ENCODE data around the gene DNASE1L3.
A peak's percentile ranks its signal among the peaks of the same experiment; 100 is the strongest.
"Not testable (repeated sequence)": the region's sequence is repeated elsewhere in the genome, so short reads cannot be mapped to it uniquely, and the experiment has no call there.

DNASE1L3 gene

GRCh38 chr3:58242860-58243259 lies 32.1 kb upstream of the DNASE1L3 start:
- DNase-seq (ENCODE audit: low spot score in 2 of 2); H3K27me3 Mint-ChIP-seq; ATAC-seq (replicated peaks; ENCODE audit: extremely low read depth, poor library complexity, severe bottlenecking); H3K4me3 Mint-ChIP-seq; H3K9me3 Mint-ChIP-seq; H3K27ac Mint-ChIP-seq (ENCODE audit: low read depth); H3K36me3 Mint-ChIP-seq (ENCODE audit: insufficient read depth): not testable (repeated sequence)
- H3K4me1 Mint-ChIP-seq, result peaks cover 20% of the 10 kb centered on the region

GRCh38 chr3:58242340-58242739 lies 31.6 kb upstream of the DNASE1L3 start:
- H3K9me3 Mint-ChIP-seq, result no peaks in the 10 kb centered on the region
- H3K27ac Mint-ChIP-seq (ENCODE audit: low read depth), result no peak overlapping the region
- no peaks in the 10 kb centered on the region for H3K27me3 Mint-ChIP-seq
- peaks cover 4% of the 10 kb centered on the region for H3K36me3 Mint-ChIP-seq (ENCODE audit: insufficient read depth)
- H3K4me3 Mint-ChIP-seq, result no peak overlapping the region
- H3K4me1 Mint-ChIP-seq, result peaks cover 17% of the 10 kb centered on the region
- no peak for DNase-seq (ENCODE audit: low spot score in 2 of 2)
- ATAC-seq (replicated peaks; ENCODE audit: extremely low read depth, poor library complexity, severe bottlenecking), result no peak

GRCh38 chr3:58241306-58242044 lies 30.7 kb upstream of the DNASE1L3 start:
- H3K27me3 Mint-ChIP-seq, result no peaks in the 10 kb centered on the region
- H3K9me3 Mint-ChIP-seq, result no peaks in the 10 kb centered on the region
- no peak for ATAC-seq (replicated peaks; ENCODE audit: extremely low read depth, poor library complexity, severe bottlenecking)
- H3K4me1 Mint-ChIP-seq, result peaks cover 17% of the 10 kb centered on the region
- no peak overlapping the region for H3K4me3 Mint-ChIP-seq
- H3K36me3 Mint-ChIP-seq (ENCODE audit: insufficient read depth), result peaks cover 6% of the 10 kb centered on the region
- no peak overlapping the region for H3K27ac Mint-ChIP-seq (ENCODE audit: low read depth)
- DNase-seq (ENCODE audit: low spot score in 2 of 2), result no peak

GRCh38 chr3:58238830-58239229 lies 28.1 kb upstream of the DNASE1L3 start:
- Mint-ChIP-seq H3K27me3 (no peaks in the 10 kb centered on the region), H3K4me3 (peak overlapping the region; percentile 85)
- ATAC-seq (replicated peaks; ENCODE audit: extremely low read depth, poor library complexity, severe bottlenecking), result no peak

GRCh38 chr3:58237941-58238681 lies 27.3 kb upstream of the DNASE1L3 start:
- peaks cover 8% of the 10 kb centered on the region for H3K36me3 Mint-ChIP-seq (ENCODE audit: insufficient read depth)
- DNase-seq (ENCODE audit: low spot score in 2 of 2) (peak; percentile 12 to 17), ATAC-seq (replicated peaks; ENCODE audit: extremely low read depth, poor library complexity, severe bottlenecking) (peak; percentile 63)
- peak overlapping the region; percentile 85 for H3K4me3 Mint-ChIP-seq
- peaks cover 2% of the 10 kb centered on the region for H3K27me3 Mint-ChIP-seq
- no peaks in the 10 kb centered on the region for H3K9me3 Mint-ChIP-seq
- H3K4me1 Mint-ChIP-seq, result peaks cover 17% of the 10 kb centered on the region
- H3K27ac Mint-ChIP-seq (ENCODE audit: low read depth), result peak overlapping the region; percentile 50

More at GRCh38 chr3:58238830-58239229, 28.1 kb upstream of the DNASE1L3 start:
- Mint-ChIP-seq H3K9me3 (no peaks in the 10 kb centered on the region), H3K36me3 (ENCODE audit: insufficient read depth) (peaks cover 8% of the 10 kb centered on the region), H3K27ac (ENCODE audit: low read depth) (no peak overlapping the region), H3K4me1 (peaks cover 17% of the 10 kb centered on the region)
- DNase-seq (ENCODE audit: low spot score in 2 of 2), result no peak

- Mint-ChIP-seq H3K4me3 (peak within 1 kb of the TSS; percentile 85), H3K9me3 (no peaks in the 10 kb centered on the region), H3K27me3 (peaks cover 9% of the 10 kb centered on the region), H3K27ac (ENCODE audit: low read depth) (peak within 1 kb of the TSS; percentile 80), H3K4me1 (peaks cover 17% of the 10 kb centered on the region), H3K36me3 (ENCODE audit: insufficient read depth) (peaks cover 8% of the 10 kb centered on the region)
- DNase-seq (ENCODE audit: low spot score in 2 of 2) (peak; percentile 78 to 85), ATAC-seq (replicated peaks; ENCODE audit: extremely low read depth, poor library complexity, severe bottlenecking) (peak; percentile 82)
Measured at GRCh38 chr3:58237238-58237940, 26.6 kb upstream of the DNASE1L3 start, which contains the start of gene ABHD6. ABHD6 (plus strand) TSS chr3:58237792; CDS start chr3:58256587, 18,795 bp downstream.

GRCh38 chr3:58236527-58237237 lies 25.9 kb upstream of the DNASE1L3 start:
- ATAC-seq (replicated peaks; ENCODE audit: extremely low read depth, poor library complexity, severe bottlenecking) (no peak), DNase-seq (ENCODE audit: low spot score in 2 of 2) (no peak)
- peaks cover 13% of the 10 kb centered on the region for H3K4me1 Mint-ChIP-seq
- H3K27me3 Mint-ChIP-seq, result peaks cover 16% of the 10 kb centered on the region
- H3K27ac Mint-ChIP-seq (ENCODE audit: low read depth), result peak overlapping the region; percentile 80
- no peaks in the 10 kb centered on the region for H3K9me3 Mint-ChIP-seq
- peaks cover 8% of the 10 kb centered on the region for H3K36me3 Mint-ChIP-seq (ENCODE audit: insufficient read depth)
- H3K4me3 Mint-ChIP-seq, result peak overlapping the region; percentile 85

GRCh38 chr3:58235970-58236369 lies 25.2 kb upstream of the DNASE1L3 start:
- Mint-ChIP-seq H3K9me3 (no peaks in the 10 kb centered on the region), H3K4me3 (peak overlapping the region; percentile 85), H3K36me3 (ENCODE audit: insufficient read depth) (peaks cover 8% of the 10 kb centered on the region), H3K27me3 (peaks cover 23% of the 10 kb centered on the region), H3K4me1 (peaks cover 7% of the 10 kb centered on the region), H3K27ac (ENCODE audit: low read depth) (peak overlapping the region; percentile 80)
- no peak for DNase-seq (ENCODE audit: low spot score in 2 of 2)
- no peak for ATAC-seq (replicated peaks; ENCODE audit: extremely low read depth, poor library complexity, severe bottlenecking)

- Mint-ChIP-seq H3K4me1 (peaks cover 7% of the 10 kb centered on the region), H3K27me3 (peaks cover 29% of the 10 kb centered on the region), H3K27ac (ENCODE audit: low read depth) (no peak overlapping the region), H3K9me3 (no peaks in the 10 kb centered on the region), H3K36me3 (ENCODE audit: insufficient read depth) (peaks cover 8% of the 10 kb centered on the region), H3K4me3 (no peak overlapping the region)
- no peak for DNase-seq (ENCODE audit: low spot score in 2 of 2)
- ATAC-seq (replicated peaks; ENCODE audit: extremely low read depth, poor library complexity, severe bottlenecking), result no peak
Measured at GRCh38 chr3:58234516-58234931, 23.8 kb upstream of the DNASE1L3 start.

GRCh38 chr3:58231666-58232065 lies 20.9 kb upstream of the DNASE1L3 start:
- no peaks in the 10 kb centered on the region for H3K9me3 Mint-ChIP-seq
- no peak overlapping the region for H3K4me3 Mint-ChIP-seq
- peaks cover 2% of the 10 kb centered on the region for H3K36me3 Mint-ChIP-seq (ENCODE audit: insufficient read depth)
- H3K4me1 Mint-ChIP-seq, result no peaks in the 10 kb centered on the region
- no peak overlapping the region for H3K27ac Mint-ChIP-seq (ENCODE audit: low read depth)
- H3K27me3 Mint-ChIP-seq, result peaks cover 40% of the 10 kb centered on the region
- ATAC-seq (replicated peaks; ENCODE audit: extremely low read depth, poor library complexity, severe bottlenecking) (no peak), DNase-seq (ENCODE audit: low spot score in 2 of 2) (no peak)

GRCh38 chr3:58230876-58231552 lies 20.2 kb upstream of the DNASE1L3 start:
- H3K4me3 Mint-ChIP-seq, result no peak overlapping the region
- H3K4me1 Mint-ChIP-seq, result no peaks in the 10 kb centered on the region
- no peak overlapping the region for H3K27ac Mint-ChIP-seq (ENCODE audit: low read depth)

More at GRCh38 chr3:58230876-58231552, 20.2 kb upstream of the DNASE1L3 start:
- DNase-seq (ENCODE audit: low spot score in 2 of 2) (no peak), ATAC-seq (replicated peaks; ENCODE audit: extremely low read depth, poor library complexity, severe bottlenecking) (no peak)
- Mint-ChIP-seq H3K27me3 (peaks cover 40% of the 10 kb centered on the region), H3K36me3 (ENCODE audit: insufficient read depth) (no peaks in the 10 kb centered on the region), H3K9me3 (no peaks in the 10 kb centered on the region)

Data from central memory CD8-positive, alpha-beta T cell (primary cell).